H1 (cell line): ENCODE results near the gene LYPD3. TPM values are rescaled to one million over a fixed set of nuclear protein-coding genes. Genes with fewer than 3 reads are reported as not detected.

Experiments used
- ATF2 ChIP-seq: IDR thresholded peaks from 2 replicates; pipeline ENCODE4 v1.6.1; 2012; ENCODE audit warnings: low read length, inconsistent platforms
- BRCA1 ChIP-seq: IDR thresholded peaks from 2 replicates; pipeline ENCODE4 v1.6.1; 2012; ENCODE audit warnings: low read depth, low read length, improper control_type of control experiment
- FOSL1 ChIP-seq: IDR thresholded peaks from 2 replicates; pipeline ENCODE4 v1.6.1; 2011; ENCODE audit warnings: mild to moderate bottlenecking, low read depth, low read length, moderate library complexity; ENCODE audit not compliant: insufficient read depth
- MAFK ChIP-seq: IDR thresholded peaks from 2 replicates; pipeline ENCODE4 v1.6.1; 2012; ENCODE audit warnings: low read depth, mild to moderate bottlenecking, improper control_type of control experiment, low read length
- PHF8 ChIP-seq: fragments of 200-600 bp; sonication (generic); conservative IDR thresholded peaks from 2 replicates; pipeline ENCODE4 v1.7.1; 2012; ENCODE audit warnings: low read depth, mild to moderate bottlenecking, inconsistent platforms, low read length, moderate library complexity
- SRF ChIP-seq: IDR thresholded peaks from 2 replicates; pipeline ENCODE4 v1.6.1; 2011; ENCODE audit warnings: mild to moderate bottlenecking, low read depth, low read length, moderate library complexity
- polyA plus RNA-seq, 7 experiments: library from polyadenylated mRNA; depleted of rRNA in 3 of 7; stranded (reverse) in 5 of 7; unstranded in 2 of 7; fragments of >200 nt in 5 of 7; fragments of 200-250 nt in 2 of 7; gene quantifications; 1 replicate in 5 of 7; 2 replicates in 1 of 7; 4 replicates in 1 of 7; pipeline versions ENCODE4 v1.2.1 to v1.2.3, GENCODE V29; 2011 to 2013; ENCODE audit warnings: missing spikeins in 2 of 7, mixed read lengths in 2 of 7
- total RNA-seq: library from RNA; stranded (reverse); fragmentation: NEBNext Ultra II Directional; extraction: Animal tissue kit (Norgen Biotek cat#: 25700); gene quantifications from 2 replicates; pipeline ENCODE4 v1.2.1, GENCODE V29; 2021

The LYPD3 gene
- total and polyA plus RNA-seq, 2 of the 8 experiments (the other 6 are each of a cell fraction or from before 2014, with no cell fraction given): 4.1 to 16.4 TPM

GRCh38 chr19:43461303-43461702 is 4.1 kb downstream of the LYPD3 start (continued):
- TF ChIP-seq ATF2 (no peak), MAFK (no peak), SRF (no peak), FOSL1 (no peak), PHF8 (no peak), BRCA1 (no peak)
